HCT116 (cell line): ENCODE measurements around the gene COPG1. TPM values are rescaled to one million over a fixed set of nuclear protein-coding genes. Genes with fewer than 3 reads are reported as not detected.

ENCODE experiments used
- ATAC-seq: fragments of 200-7000 bp; cut with Tn5 transposase; 2 replicates; pipeline ENCODE4 v1.9.1; 2020; ENCODE audit warnings: mild to moderate bottlenecking, moderate library complexity
- BruUV-seq: library from RNA; stranded (reverse); fragments of 400-500 nt; replicated peaks from 2 replicates; lab custom pipeline; 2021; lab: Mats Ljungman, UMichigan
- CTCF ChIA-PET: fragments of 300-600 bp; sonication (Branson Sonifier 250); formaldehyde crosslinking; loops from one replicate; lab custom pipeline; 2021; ENCODE audit warnings: antibody characterized with exemption; lab: Charles Lee
- POLR2A ChIA-PET: fragments of 300-600, 350-600 bp; sonication (Branson Sonifier 250); formaldehyde crosslinking; loops from one replicate; lab custom pipeline; 2021; ENCODE audit warnings: antibody characterized with exemption; lab: Charles Lee
- RAD21 ChIA-PET, 2 experiments: fragments of 300-600 bp; sonication (Branson Sonifier 250); formaldehyde crosslinking; loops; one replicate each; lab custom pipeline; 2023; ENCODE audit warnings: low total read pairs in 2 of 2; ENCODE audit not compliant: uncharacterized antibody in 2 of 2, unreplicated experiment in 2 of 2, low non-redundant PET in 1 of 2; lab: Charles Lee
- DNase-seq: peaks from one replicate; pipeline ENCODE4 v3.0.0-alpha.2; 2010; ENCODE audit warnings: low read depth, low spot score
- H2AFZ ChIP-seq: fragments of 200-600 bp; shearing (Covaris generic), sonication (generic); 2 replicates; pipeline ENCODE4 v1.6.1; 2017; ENCODE audit warnings: low read depth, mixed run types, mixed read lengths, antibody characterized with exemption, low read length; ENCODE audit not compliant: poor library complexity, severe bottlenecking
- H3K27ac ChIP-seq: 2 replicates; pipeline ENCODE4 v1.5.1; 2012; ENCODE audit warnings: low read depth, low read length
- H3K27me3 ChIP-seq: fragments of 200-600 bp; sonication (generic); 2 replicates; pipeline ENCODE4 v1.6.1; 2016; ENCODE audit warnings: mixed run types, low read length, mixed read lengths; ENCODE audit not compliant: insufficient read depth
- H3K36me3 ChIP-seq, 2 experiments: fragments of 200-500 bp in 1 of 2; fragments of 200-600 bp in 1 of 2; sonication (Bioruptor generic) in 1 of 2; sonication (generic) in 1 of 2; 2 replicates each; pipeline versions ENCODE4 v1.5.1 to v1.6.1; 2014 to 2016; ENCODE audit warnings: low read length in 2 of 2, inconsistent platforms in 1 of 2, mixed read lengths in 1 of 2, mixed run types in 1 of 2; ENCODE audit not compliant: insufficient read depth in 2 of 2, control insufficient read depth in 1 of 2
- H3K4me1 ChIP-seq, 2 experiments: fragments of 200-600 bp in 1 of 2; sonication (generic) in 1 of 2; 2 replicates each; pipeline versions ENCODE4 v1.5.1 to v1.6.1; 2012 to 2017; ENCODE audit warnings: low read length in 2 of 2, inconsistent platforms in 1 of 2, mild to moderate bottlenecking in 1 of 2, mixed read lengths in 1 of 2, mixed run types in 1 of 2, moderate library complexity in 1 of 2; ENCODE audit not compliant: insufficient read depth in 2 of 2, control insufficient read depth in 1 of 2
- H3K4me2 ChIP-seq: fragments of 200-600 bp; sonication (generic); 2 replicates; pipeline ENCODE4 v1.6.1; 2017; ENCODE audit warnings: mixed run types, low read length, mixed read lengths
- H3K4me3 ChIP-seq, 2 experiments: fragments of 200-600 bp in 1 of 2; sonication (generic) in 1 of 2; replicated peaks in 1 of 2; 2 replicates each; pipeline ENCODE4 v1.5.1; 2011 to 2016; ENCODE audit warnings: low read length in 2 of 2, control low read depth in 1 of 2, low read depth in 1 of 2, mild to moderate bottlenecking in 1 of 2, mixed read lengths in 1 of 2, mixed run types in 1 of 2
- H3K79me2 ChIP-seq: fragments of 200-600 bp; sonication (generic); 2 replicates; pipeline ENCODE4 v1.6.1; 2017; ENCODE audit warnings: mild to moderate bottlenecking, mixed run types, low read length, moderate library complexity, mixed read lengths; ENCODE audit not compliant: insufficient read depth
- H3K9ac ChIP-seq: fragments of 200-600 bp; sonication (generic); 2 replicates; pipeline ENCODE4 v1.6.1; 2016; ENCODE audit warnings: low read length, mixed read lengths
- H3K9me2 ChIP-seq: fragments of 200-600 bp; sonication (generic), shearing (Covaris generic); 2 replicates; pipeline ENCODE4 v1.6.1; 2017; ENCODE audit warnings: mixed run types, mild to moderate bottlenecking, moderate library complexity; ENCODE audit not compliant: insufficient read depth
- H3K9me3 ChIP-seq, 2 experiments: fragments of 200-500 bp in 1 of 2; fragments of 200-600 bp in 1 of 2; sonication (Bioruptor generic) in 1 of 2; sonication (generic) in 1 of 2; 2 replicates each; pipeline ENCODE4 v1.6.1; 2014 to 2017; ENCODE audit warnings: low read length in 2 of 2, mixed read lengths in 2 of 2, inconsistent platforms in 1 of 2, low read depth in 1 of 2, mild to moderate bottlenecking in 1 of 2, mixed run types in 1 of 2, moderate library complexity in 1 of 2; ENCODE audit not compliant: control insufficient read depth in 1 of 2, insufficient read depth in 1 of 2
- H4K20me1 ChIP-seq: fragments of 200-600 bp; sonication (generic), shearing (Covaris generic); 2 replicates; pipeline ENCODE4 v1.6.1; 2017; ENCODE audit warnings: mixed run types, mild to moderate bottlenecking, moderate library complexity; ENCODE audit not compliant: insufficient read depth
- CBX3 ChIP-seq: IDR thresholded peaks from 2 replicates; pipeline ENCODE4 v1.6.1; 2012; ENCODE audit warnings: low read depth
- EGR1 ChIP-seq: IDR thresholded peaks from 2 replicates; pipeline ENCODE4 v1.6.1; 2012; ENCODE audit warnings: low read depth
- ELF1 ChIP-seq: IDR thresholded peaks from 2 replicates; pipeline ENCODE4 v1.6.1; 2012; ENCODE audit warnings: low read depth, borderline replicate concordance
- EZH2 ChIP-seq: fragments of 200-600 bp; sonication (generic); IDR thresholded peaks from 2 replicates; pipeline ENCODE4 v1.6.1; 2017; ENCODE audit warnings: antibody characterized with exemption, mixed run types
- FOSL1 ChIP-seq: IDR thresholded peaks from 2 replicates; pipeline ENCODE4 v1.6.1; 2012; ENCODE audit warnings: low read depth
- POLR2AphosphoS5 ChIP-seq: IDR thresholded peaks from 2 replicates; pipeline ENCODE4 v1.6.1; 2011; ENCODE audit warnings: mild to moderate bottlenecking, low read depth, low read length, moderate library complexity
- RAD21 ChIP-seq: IDR thresholded peaks from 2 replicates; pipeline ENCODE4 v1.6.1; 2012; ENCODE audit warnings: low read depth, mild to moderate bottlenecking
- SIN3A ChIP-seq: IDR thresholded peaks from 2 replicates; pipeline ENCODE4 v1.6.1; 2012; ENCODE audit warnings: low read depth
- SP1 ChIP-seq: IDR thresholded peaks from 2 replicates; pipeline ENCODE4 v1.6.1; 2012; ENCODE audit warnings: low read depth
- SRF ChIP-seq: IDR thresholded peaks from 2 replicates; pipeline ENCODE4 v1.6.1; 2012; ENCODE audit warnings: low read depth
- YY1 ChIP-seq: IDR thresholded peaks from 2 replicates; pipeline ENCODE4 v1.6.1; 2011; ENCODE audit warnings: low read length, low read depth, moderate library complexity, mild to moderate bottlenecking; ENCODE audit not compliant: insufficient replicate concordance; ENCODE audit errors: extremely low read depth
- ZNF274 ChIP-seq: fragments of 200-500 bp; sonication (Bioruptor generic); IDR thresholded peaks from 2 replicates; pipeline ENCODE4 v1.6.1; 2014; ENCODE audit warnings: mild to moderate bottlenecking, low read depth, low read length, inconsistent platforms
- intact Hi-C: fragments of 100-400 bp; cut with micrococcal nuclease; formaldehyde crosslinking; loops from 2 replicates; pipeline ENCODE4 v1.10.0; 2022
- total RNA-seq: library from RNA; stranded (reverse); gene quantifications from one replicate; pipeline ENCODE4 v1.2.1, GENCODE V29; 2021; ENCODE audit not compliant: unreplicated experiment
- TF ChIP-seq, protein P1 (sequence below): IDR thresholded peaks from 2 replicates; pipeline ENCODE4 v1.6.1; 2012; ENCODE audit warnings: low read depth
- TF ChIP-seq, protein P2 (sequence below): IDR thresholded peaks from 2 replicates; pipeline ENCODE4 v1.6.1; 2012
- TF ChIP-seq, protein P3 (sequence below): IDR thresholded peaks from 2 replicates; pipeline ENCODE4 v1.6.1; 2011; ENCODE audit warnings: mild to moderate bottlenecking, low read length, moderate library complexity; ENCODE audit not compliant: insufficient replicate concordance; ENCODE audit errors: extremely low read depth

COPG1 gene
- total RNA-seq, 1 experiment from 2014 or later = 182 TPM

DNA sequence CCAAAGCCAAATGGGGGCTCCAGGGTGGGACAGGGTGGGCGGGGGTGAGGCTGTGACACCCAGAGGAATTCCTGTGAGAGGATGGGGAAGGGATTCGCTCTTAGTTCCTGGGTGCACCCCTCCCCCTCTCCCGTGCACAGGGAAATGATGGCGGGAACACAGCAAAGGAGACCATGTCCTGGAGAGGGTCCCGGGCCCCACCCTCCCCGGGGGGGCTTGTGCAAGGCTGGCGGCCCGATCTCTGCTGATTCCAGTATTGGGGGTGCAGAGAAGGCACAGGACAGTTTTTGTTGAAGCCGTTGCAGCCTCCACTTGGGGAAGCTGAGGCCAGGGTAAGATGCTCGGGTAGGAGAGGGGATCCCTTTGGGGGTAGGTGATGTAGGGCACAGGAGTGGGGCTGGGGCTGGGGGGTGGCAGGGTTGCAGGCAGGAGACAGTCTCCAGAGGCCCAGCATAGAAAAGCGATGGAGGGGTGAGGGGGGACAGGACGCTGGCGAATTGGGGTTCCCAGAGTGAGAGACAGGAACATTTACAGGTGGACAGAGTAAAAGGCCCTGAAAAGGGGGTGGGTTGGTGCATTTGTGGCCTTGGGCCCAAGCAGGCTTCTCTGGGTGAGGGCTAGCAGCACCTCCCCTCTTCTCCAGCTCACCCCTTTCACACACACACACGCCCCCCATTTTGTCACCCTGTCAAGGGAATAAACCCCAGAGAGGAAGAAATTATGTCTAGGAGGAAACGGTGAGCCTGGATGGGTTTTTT, 67.8 kb downstream of the COPG1 start:
- Histone ChIP-seq H3K4me3 (peak overlapping the region; percentile 85 to 93), H3K79me2 (peaks cover 7% of the 10 kb centered on the region; the same call in 1 of the 2 replicates), H3K9me3 (no peaks in the 10 kb centered on the region), H3K4me2 (peak overlapping the region; percentile 95), H3K27me3 (no peaks in the 10 kb centered on the region), H2AFZ (peak overlapping the region; percentile 85), H3K4me1 (peaks cover 6 to 25% of the 10 kb centered on the region in 2 experiments; a peak in 3 of 4 replicates), H3K9ac (peak overlapping the region; percentile 95), H3K36me3 (no peaks in the 10 kb centered on the region), H3K9me2 (no peaks in the 10 kb centered on the region), H4K20me1 (no peaks in the 10 kb centered on the region), H3K27ac (peak overlapping the region; percentile 84)
- TF ChIP-seq POLR2AphosphoS5 (no peak), SRF (no peak), YY1 (no peak), EGR1 (no peak), SP1 (no peak), ELF1 (no peak), EZH2 (no peak), CBX3 (no peak), FOSL1 (no peak), SIN3A (no peak), ZNF274 (no peak), RAD21 (no peak)
- TF ChIP-seq, protein P1, sequence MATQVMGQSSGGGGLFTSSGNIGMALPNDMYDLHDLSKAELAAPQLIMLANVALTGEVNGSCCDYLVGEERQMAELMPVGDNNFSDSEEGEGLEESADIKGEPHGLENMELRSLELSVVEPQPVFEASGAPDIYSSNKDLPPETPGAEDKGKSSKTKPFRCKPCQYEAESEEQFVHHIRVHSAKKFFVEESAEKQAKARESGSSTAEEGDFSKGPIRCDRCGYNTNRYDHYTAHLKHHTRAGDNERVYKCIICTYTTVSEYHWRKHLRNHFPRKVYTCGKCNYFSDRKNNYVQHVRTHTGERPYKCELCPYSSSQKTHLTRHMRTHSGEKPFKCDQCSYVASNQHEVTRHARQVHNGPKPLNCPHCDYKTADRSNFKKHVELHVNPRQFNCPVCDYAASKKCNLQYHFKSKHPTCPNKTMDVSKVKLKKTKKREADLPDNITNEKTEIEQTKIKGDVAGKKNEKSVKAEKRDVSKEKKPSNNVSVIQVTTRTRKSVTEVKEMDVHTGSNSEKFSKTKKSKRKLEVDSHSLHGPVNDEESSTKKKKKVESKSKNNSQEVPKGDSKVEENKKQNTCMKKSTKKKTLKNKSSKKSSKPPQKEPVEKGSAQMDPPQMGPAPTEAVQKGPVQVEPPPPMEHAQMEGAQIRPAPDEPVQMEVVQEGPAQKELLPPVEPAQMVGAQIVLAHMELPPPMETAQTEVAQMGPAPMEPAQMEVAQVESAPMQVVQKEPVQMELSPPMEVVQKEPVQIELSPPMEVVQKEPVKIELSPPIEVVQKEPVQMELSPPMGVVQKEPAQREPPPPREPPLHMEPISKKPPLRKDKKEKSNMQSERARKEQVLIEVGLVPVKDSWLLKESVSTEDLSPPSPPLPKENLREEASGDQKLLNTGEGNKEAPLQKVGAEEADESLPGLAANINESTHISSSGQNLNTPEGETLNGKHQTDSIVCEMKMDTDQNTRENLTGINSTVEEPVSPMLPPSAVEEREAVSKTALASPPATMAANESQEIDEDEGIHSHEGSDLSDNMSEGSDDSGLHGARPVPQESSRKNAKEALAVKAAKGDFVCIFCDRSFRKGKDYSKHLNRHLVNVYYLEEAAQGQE = no peak
- TF ChIP-seq, protein P2, sequence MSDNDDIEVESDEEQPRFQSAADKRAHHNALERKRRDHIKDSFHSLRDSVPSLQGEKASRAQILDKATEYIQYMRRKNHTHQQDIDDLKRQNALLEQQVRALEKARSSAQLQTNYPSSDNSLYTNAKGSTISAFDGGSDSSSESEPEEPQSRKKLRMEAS = no peak
- TF ChIP-seq, protein P3, sequence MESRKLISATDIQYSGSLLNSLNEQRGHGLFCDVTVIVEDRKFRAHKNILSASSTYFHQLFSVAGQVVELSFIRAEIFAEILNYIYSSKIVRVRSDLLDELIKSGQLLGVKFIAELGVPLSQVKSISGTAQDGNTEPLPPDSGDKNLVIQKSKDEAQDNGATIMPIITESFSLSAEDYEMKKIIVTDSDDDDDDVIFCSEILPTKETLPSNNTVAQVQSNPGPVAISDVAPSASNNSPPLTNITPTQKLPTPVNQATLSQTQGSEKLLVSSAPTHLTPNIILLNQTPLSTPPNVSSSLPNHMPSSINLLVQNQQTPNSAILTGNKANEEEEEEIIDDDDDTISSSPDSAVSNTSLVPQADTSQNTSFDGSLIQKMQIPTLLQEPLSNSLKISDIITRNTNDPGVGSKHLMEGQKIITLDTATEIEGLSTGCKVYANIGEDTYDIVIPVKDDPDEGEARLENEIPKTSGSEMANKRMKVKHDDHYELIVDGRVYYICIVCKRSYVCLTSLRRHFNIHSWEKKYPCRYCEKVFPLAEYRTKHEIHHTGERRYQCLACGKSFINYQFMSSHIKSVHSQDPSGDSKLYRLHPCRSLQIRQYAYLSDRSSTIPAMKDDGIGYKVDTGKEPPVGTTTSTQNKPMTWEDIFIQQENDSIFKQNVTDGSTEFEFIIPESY = no peak
- ChIA-PET RAD21 (interaction anchor here in 1 of 2 experiments (0.5 kb wide), 1 partner anchor 20 kb away, joined by 3 read pairs; no protein-coding TSS in a partner anchor), CTCF (interaction anchor here (1.0 to 1.8 kb wide), 7 partner anchors 10 to 347 kb away, joined by 3 to 10 read pairs (median 7); partner anchors contain the start of genes IFT122 and MBD4), POLR2A (interaction anchor here (0.6 to 2.4 kb wide), 6 partner anchors 11 to 1521 kb away, joined by 3 to 11 read pairs (median 4); no protein-coding TSS in a partner anchor)
- BruUV-seq = no TSS peak
- DNase-seq (no peak), ATAC-seq (no peak)
- intact Hi-C loops = no loop called here
